MM.1S (cell line): ENCODE measurements around the gene B4GALT5.

ENCODE experiments used
- DNase-seq: peaks from one replicate; pipeline ENCODE4 v3.0.0-alpha.2; 2015
- H2AFZ ChIP-seq: fragments of 300-600 bp; sonication (generic); 2 replicates; pipeline ENCODE4 v1.6.0; 2016; ENCODE audit warnings: antibody characterized with exemption, low read length
- H3F3A ChIP-seq: fragments of 300-600 bp; sonication (generic); 2 replicates; pipeline ENCODE4 v1.6.1; 2016; ENCODE audit warnings: mild to moderate bottlenecking, antibody characterized with exemption, low read length, moderate library complexity, mixed read lengths; ENCODE audit not compliant: insufficient read depth
- H3K27ac ChIP-seq: fragments of 300-600 bp; sonication (generic); 2 replicates; pipeline ENCODE4 v1.5.1; 2016; ENCODE audit warnings: mild to moderate bottlenecking, low read length
- H3K27me3 ChIP-seq: fragments of 300-600 bp; sonication (generic); replicated peaks from 2 replicates; pipeline ENCODE4 v1.6.0; 2016; ENCODE audit warnings: low read length; ENCODE audit not compliant: insufficient read depth
- H3K36me3 ChIP-seq: fragments of 300-600 bp; sonication (generic); replicated peaks from 2 replicates; pipeline ENCODE4 v1.6.1; 2016; ENCODE audit warnings: mild to moderate bottlenecking, low read length, mixed read lengths; ENCODE audit not compliant: insufficient read depth
- H3K4me1 ChIP-seq: fragments of 300-600 bp; sonication (generic); 2 replicates; pipeline ENCODE4 v1.6.1; 2016; ENCODE audit warnings: low read length, mixed read lengths
- H3K4me2 ChIP-seq: fragments of 300-600 bp; sonication (generic); 2 replicates; pipeline ENCODE4 v1.6.0; 2016; ENCODE audit warnings: low read depth, low read length
- H3K4me3 ChIP-seq: fragments of 300-600 bp; sonication (generic); 2 replicates; pipeline ENCODE4 v1.5.1; 2016; ENCODE audit warnings: low read length, mixed read lengths
- H3K79me2 ChIP-seq: fragments of 300-600 bp; sonication (generic); 2 replicates; pipeline ENCODE4 v1.6.1; 2016; ENCODE audit warnings: mixed run types, low read length, mixed read lengths
- H3K9ac ChIP-seq: fragments of 300-600 bp; sonication (generic); 2 replicates; pipeline ENCODE4 v1.6.1; 2016; ENCODE audit warnings: low read length, mixed read lengths
- H3K9me2 ChIP-seq: fragments of 300-600 bp; sonication (generic); replicated peaks from 2 replicates; pipeline ENCODE4 v1.6.1; 2016; ENCODE audit warnings: mild to moderate bottlenecking, low read length, mixed read lengths; ENCODE audit not compliant: insufficient read depth
- H3K9me3 ChIP-seq: fragments of 300-600 bp; sonication (generic); replicated peaks from 2 replicates; pipeline ENCODE4 v1.6.1; 2016; ENCODE audit warnings: mild to moderate bottlenecking, low read length, mixed read lengths; ENCODE audit not compliant: insufficient read depth
- H4K20me1 ChIP-seq: fragments of 300-600 bp; sonication (generic); 2 replicates; pipeline ENCODE4 v1.6.1; 2016; ENCODE audit warnings: mild to moderate bottlenecking, low read length, moderate library complexity, mixed read lengths; ENCODE audit not compliant: insufficient read depth
- CTCF ChIP-seq: fragments of 300-600 bp; sonication (generic); IDR thresholded peaks from 2 replicates; pipeline ENCODE4 v1.5.1; 2016; ENCODE audit warnings: antibody characterized with exemption, low read length, mixed read lengths
- EZH2 ChIP-seq: fragments of 300-600 bp; sonication (generic); optimal IDR thresholded peaks from 2 replicates; pipeline ENCODE3; 2017; ENCODE audit warnings: low read depth, mild to moderate bottlenecking, antibody characterized with exemption, low read length, mixed read lengths
- EZH2phosphoT487 ChIP-seq: fragments of 300-600 bp; sonication (generic); IDR thresholded peaks from 2 replicates; pipeline ENCODE4 v1.6.1; 2018; ENCODE audit warnings: antibody characterized with exemption, low read length

B4GALT5 gene

DNA sequence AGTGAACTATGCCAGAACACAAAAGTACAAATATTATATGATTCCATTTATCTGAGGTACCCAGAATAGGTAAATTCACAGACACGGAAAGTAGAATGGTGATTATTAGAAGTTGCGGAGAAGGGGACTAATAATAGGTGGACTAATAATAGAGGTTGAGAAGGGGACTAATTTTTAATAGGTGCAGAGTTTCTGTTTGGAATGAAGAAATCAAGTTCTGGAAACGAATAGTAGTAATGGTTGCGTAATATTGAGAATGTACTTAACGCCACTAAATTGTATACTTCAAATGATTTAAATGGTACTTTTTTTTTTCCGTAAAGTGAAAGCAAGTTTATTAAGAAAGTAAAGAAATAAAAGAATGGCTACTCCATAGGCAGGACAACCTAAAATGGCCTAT lies 33.2 kb downstream of the B4GALT5 start:
- Histone ChIP-seq H3K4me3 (no peak overlapping the region), H3K9me2 (no peaks in the 10 kb centered on the region), H3K79me2 (peaks cover 73% of the 10 kb centered on the region), H3K27me3 (no peaks in the 10 kb centered on the region), H2AFZ (no peak overlapping the region), H3K9ac (no peak overlapping the region), H4K20me1 (peaks cover 6% of the 10 kb centered on the region; the same call in 1 of the 2 replicates), H3K27ac (no peak overlapping the region), H3K9me3 (no peaks in the 10 kb centered on the region), H3K4me2 (no peak overlapping the region), H3K4me1 (peaks cover 47% of the 10 kb centered on the region), H3K36me3 (no peaks in the 10 kb centered on the region), H3F3A (peaks cover 34% of the 10 kb centered on the region)
- TF ChIP-seq EZH2 (no peak), CTCF (no peak), EZH2phosphoT487 (no peak)
- no peak for DNase-seq

DNA sequence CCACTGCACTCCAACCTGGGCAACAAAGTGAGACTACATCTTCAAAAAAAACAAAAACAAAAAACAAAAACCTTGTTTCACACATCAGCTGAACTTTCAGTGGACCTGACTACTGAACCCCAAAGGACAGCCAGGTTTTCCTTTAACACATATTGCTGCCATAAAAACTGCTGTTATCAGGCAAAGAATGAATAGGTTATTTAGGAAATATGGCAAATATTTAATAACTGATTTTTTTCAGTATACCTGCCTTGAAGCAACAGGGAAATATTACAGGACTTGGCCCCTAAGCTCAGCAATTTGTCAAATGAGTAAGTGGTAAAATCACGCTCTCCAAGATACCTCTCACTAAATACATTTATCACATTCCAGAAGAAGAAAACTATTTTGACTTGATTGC lies 34.0 kb downstream of the B4GALT5 start:
- Histone ChIP-seq H3K9ac (no peak overlapping the region), H3K4me2 (no peak overlapping the region), H3K79me2 (peaks cover 79% of the 10 kb centered on the region)

GRCh38 chr20:49677777-49678758 lies 35.6 kb downstream of the B4GALT5 start:
- no peak for DNase-seq
- Histone ChIP-seq H3K27me3 (no peaks in the 10 kb centered on the region), H3K27ac (no peak overlapping the region), H3K36me3 (no peaks in the 10 kb centered on the region), H4K20me1 (0 out of 2 replicates have a peak, but pooled peaks cover 2% of the 10 kb centered on the region), H3K9me2 (no peaks in the 10 kb centered on the region), H3K9me3 (no peaks in the 10 kb centered on the region), H3K4me2 (peak overlapping the region; percentile 69; the same call in 1 of the 2 replicates), H3K4me3 (no peak overlapping the region), H3K79me2 (peaks cover 82% of the 10 kb centered on the region), H3F3A (peaks cover 33% of the 10 kb centered on the region), H3K4me1 (peaks cover 51% of the 10 kb centered on the region), H2AFZ (no peak overlapping the region), H3K9ac (no peak overlapping the region)
- TF ChIP-seq EZH2 (no peak), EZH2phosphoT487 (no peak), CTCF (no peak)

More for the DNA sequence above, 34.0 kb downstream of the B4GALT5 start:
- Histone ChIP-seq H2AFZ (no peak overlapping the region), H3K36me3 (no peaks in the 10 kb centered on the region), H3F3A (peaks cover 34% of the 10 kb centered on the region), H3K9me2 (no peaks in the 10 kb centered on the region), H3K4me1 (peaks cover 48% of the 10 kb centered on the region), H4K20me1 (peaks cover 5% of the 10 kb centered on the region; the same call in 1 of the 2 replicates), H3K27me3 (no peaks in the 10 kb centered on the region), H3K4me3 (no peak overlapping the region), H3K9me3 (no peaks in the 10 kb centered on the region), H3K27ac (no peak overlapping the region)
- TF ChIP-seq EZH2 (no peak), CTCF (no peak), EZH2phosphoT487 (no peak)
- no peak for DNase-seq
